Stimulated activated CD4-positive, alpha-beta T cell treated with anti-CD3 and anti-CD28 coated beads, Interleukin-2, amount 100 ng/mL, for 48 hours (primary cell): ENCODE measurements around the gene BRAF.
"Not testable (repeated sequence)": the region's sequence is repeated elsewhere in the genome, so short reads cannot be mapped to it uniquely, and the experiment has no call there.

Experiments used
- DNase-seq, 2 donors: peaks; one replicate each; pipeline ENCODE4 v3.0.0-alpha.2; 2020

Gene BRAF

DNA sequence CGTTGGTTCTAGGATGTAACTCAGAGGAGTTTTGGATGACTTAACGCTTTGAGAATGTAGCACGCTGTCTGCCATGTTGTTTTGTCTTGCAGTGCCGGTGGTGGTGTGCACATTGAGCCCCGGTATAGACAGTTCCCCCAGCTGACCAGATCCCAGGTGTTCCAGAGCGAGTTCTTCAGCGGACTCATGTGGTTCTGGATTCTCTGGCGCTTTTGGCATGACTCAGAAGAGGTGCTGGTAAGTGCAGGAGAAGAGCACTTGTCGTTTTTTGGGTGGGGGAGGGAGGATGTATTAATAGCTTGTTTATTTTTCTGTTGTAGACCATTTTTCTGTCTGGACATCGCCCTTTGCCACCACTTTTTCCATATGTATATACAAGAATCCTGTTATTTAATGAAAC lies 222.0 kb downstream of the BRAF start:
- no peak for DNase-seq

DNA sequence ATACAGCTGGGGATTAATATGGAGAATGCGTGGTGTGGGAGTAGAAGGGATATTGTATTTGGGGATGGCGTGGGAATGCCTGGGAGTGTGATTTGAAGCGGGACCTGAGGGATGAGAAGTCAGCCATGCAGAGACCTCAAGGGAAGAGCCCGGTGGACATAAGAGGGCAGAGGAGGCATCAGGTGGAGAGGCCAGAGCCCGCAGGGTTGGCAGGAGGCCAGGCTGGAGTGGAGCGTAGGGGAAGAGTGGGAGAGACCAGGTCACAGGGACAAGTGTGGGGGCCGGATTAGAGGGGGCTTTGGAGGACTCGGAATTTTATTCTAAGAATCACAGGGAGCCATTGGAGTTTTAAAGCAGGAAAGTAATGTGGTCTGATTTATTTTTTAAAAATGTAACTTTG lies 226.3 kb downstream of the BRAF start:
- DNase-seq, result no peak

DNA sequence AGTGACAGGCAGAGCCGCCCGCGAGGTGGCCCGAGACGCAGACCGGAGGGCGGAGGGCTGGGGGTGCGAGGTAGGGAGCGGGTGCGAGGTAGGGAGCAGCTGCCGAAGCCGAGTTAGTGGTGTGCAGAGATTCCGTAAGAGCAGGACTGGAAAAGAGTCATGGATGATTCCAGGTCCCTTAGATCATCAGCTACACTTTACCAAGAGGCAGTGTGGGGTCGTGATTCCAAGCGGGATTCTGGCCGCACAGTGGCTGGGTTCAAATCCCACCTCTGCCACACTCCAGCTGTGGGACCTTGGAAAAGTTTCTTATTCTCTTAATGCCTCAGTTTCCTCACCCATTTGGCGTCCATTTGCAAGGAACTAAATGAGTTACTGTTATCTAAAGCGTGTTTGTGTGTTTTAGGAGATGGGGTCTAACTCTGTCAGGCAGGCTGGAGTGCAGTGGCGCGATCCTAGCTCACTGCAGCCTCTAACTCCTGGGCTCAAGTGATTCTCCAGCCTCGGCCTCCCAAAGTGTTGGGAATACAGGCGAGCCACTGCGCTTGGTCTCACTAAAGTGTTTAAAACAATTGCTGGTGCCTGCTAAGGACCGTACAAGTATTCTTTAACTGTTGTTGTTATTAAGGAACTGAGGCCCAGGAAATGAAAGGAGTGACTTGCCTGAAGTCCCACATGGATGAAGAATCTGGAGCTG lies 227.1 kb downstream of the BRAF start:
- no peak for DNase-seq

DNA sequence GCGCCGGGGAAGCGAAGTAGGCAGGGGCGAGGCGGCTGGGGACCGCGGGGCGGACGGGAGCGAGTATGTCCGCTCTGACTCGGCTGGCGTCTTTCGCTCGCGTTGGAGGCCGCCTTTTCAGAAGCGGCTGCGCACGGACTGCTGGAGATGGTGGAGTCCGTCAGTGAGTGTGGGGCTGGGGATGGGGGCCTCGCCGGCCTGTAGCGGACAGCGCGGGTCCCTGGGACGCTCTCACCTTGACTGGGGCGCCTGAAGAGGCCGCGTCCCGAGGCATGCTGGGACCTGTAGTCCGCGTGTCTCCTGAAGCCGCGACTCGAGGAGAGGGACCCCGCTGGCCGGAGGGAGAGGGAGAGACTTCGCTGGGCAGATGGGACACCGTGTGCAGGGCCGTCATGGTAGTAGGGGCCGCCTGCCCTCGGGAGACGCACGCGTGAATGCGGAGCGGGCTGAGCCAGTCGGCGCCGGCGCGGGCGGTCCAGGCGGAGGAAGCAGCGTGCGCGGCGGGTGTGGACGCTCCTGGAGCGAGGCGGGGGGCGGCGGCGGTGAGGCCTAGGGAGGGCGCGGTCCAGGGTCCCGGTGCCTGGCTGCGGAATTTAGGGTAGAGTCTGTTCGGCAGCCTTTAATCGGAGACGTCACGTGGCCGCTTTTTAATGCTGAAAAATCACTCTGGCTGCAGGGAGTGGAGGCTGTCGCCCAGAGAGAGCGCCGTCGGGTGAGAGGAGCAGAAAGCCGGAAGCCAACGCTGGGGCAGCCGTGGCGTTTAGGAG lies 227.9 kb downstream of the BRAF start, which contains the start of gene NDUFB2:
TSS of gene NDUFB2 (plus strand) at position 29 of the 767 bp plus-strand sequence. CDS start at position 66, 37 bp downstream.
- DNase-seq, result peak; percentile 54 to 60

- DNase-seq, result peak; percentile 92 to 93
These were observed 228.6 kb downstream of the BRAF start for GRCh38 chr7:140696024-140696679.

DNA sequence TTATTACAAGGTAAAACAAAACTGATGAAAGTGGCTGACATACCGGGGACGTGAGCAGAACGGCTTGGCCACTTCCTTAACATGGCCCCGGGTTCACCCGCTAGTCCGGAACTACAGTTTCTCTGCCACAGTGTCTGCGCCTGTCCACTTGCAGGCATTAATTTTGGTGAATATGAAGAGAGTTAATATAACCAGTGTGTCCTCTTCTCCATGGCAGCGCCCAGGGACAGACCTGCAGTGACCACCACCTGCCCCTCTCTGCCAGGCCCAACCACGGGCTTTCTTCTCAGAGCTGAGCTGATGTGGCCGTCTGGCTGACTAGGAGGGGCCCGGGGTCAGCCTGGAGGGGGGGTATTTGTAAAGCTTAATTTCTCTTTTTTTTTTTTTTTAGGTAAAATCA lies 229.3 kb downstream of the BRAF start:
- DNase-seq, result no peak

GRCh38 chr7:140694592-140694991 lies 230.1 kb downstream of the BRAF start:
- no peak for DNase-seq

GRCh38 chr7:140693849-140694248 lies 230.9 kb downstream of the BRAF start:
- not testable (repeated sequence) for DNase-seq

DNA sequence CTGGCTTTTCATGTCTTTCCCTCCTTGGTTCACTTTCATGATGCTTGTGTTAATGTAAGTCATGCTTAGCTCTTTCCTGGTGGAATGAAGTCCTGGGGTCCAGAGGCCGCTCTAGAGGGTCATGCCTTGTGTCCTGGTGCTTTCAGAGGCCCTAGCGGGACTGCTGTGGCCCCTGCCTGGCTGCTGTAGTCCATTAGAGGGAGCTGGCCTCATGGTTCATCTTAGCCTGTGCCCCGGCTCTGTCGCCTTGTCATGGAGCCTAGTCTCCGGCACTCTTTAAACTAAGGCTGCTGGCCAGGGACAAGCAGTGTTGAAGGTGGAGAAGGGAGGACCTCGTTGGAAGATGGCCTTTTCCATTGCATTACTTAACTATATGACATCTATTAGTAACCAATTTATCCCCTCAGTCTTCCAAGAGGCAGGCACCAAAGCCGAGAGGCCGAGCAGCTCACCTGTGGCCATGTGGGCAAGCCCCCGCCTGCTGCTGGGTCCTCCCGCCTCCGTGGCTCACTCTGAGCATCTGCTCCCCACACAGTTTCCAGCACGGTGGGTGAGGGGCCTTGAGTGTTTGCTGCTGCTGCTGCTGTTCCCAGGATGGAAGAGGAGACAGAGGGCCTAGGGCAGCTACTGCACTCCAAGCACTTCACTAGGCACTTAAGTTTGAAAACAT lies 233.2 kb downstream of the BRAF start:
- no peak for DNase-seq

- DNase-seq, result no peak
These were observed 235.3 kb downstream of the BRAF start for GRCh38 chr7:140689199-140690152.

DNA sequence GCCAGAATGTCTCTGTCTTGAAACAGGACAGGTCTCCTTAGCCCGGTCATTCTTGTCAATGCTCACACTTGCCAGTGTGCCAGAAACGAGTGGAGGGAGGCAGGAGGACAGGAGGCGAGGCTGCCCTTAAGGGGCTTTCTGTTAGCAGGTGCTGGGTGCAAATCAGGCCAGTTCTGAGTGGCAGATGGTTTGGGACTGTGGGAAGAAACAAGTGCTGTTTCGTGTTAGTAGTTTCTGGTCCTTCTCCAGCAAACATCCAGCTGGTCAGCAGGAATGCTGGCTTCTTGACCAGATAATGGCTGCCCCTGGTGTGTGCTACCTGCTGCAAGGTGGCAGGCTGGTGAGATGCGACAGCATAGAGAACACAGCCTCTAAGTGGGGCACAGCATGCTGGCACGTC lies 236.4 kb downstream of the BRAF start:
- DNase-seq, result no peak

DNA sequence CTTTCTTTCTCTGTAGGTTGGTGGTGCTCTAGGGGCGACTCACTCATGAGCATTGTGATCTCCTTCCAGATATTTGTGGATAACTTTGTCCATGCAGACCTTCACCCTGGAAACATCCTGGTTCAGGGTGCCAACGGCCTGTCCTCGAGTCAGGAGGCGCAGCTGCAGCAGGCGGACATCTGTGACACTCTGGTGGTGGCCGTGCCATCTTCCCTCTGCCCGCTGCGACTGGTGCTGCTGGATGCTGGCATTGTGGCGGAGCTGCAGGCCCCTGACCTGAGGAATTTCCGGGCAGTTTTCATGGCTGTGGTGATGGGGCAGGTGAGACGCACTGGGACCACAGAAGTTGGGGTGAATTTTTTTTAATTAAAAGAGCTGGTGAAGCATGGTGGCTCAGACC lies 237.8 kb downstream of the BRAF start:
- DNase-seq, result no peak

DNA sequence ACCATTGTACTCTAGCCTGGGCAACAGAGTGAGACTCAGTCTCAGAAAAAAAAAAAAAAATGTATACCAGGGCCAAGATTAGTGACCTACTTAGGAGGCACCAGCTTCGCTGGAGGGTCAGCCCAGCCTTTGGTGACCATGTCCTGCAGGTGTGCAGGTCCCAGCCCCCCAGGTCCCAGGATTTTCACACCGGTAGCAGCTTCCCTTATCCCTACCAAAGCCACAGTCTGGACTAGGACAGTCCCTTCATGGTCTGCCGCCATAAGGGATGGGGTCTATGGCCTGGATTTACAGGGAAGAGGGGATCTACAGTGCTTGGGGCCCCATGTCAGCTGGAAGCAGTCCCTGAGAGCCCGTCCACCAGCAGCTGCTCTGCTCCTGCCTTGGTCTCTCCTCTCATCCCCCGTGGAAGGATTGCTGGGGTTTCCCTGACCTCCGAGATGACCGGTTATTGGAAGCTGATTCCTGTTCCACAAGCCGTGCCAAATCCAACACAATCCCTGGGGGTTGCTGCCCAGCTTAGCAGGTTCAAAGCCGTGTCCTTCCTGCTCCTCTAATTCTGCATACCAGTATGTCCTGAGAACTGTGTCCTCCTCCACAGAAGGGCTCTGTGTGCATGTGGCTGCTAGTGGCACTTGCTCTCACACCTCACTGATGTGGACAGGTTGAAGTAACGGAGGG lies 239.2 kb downstream of the BRAF start:
- no peak for DNase-seq

DNA sequence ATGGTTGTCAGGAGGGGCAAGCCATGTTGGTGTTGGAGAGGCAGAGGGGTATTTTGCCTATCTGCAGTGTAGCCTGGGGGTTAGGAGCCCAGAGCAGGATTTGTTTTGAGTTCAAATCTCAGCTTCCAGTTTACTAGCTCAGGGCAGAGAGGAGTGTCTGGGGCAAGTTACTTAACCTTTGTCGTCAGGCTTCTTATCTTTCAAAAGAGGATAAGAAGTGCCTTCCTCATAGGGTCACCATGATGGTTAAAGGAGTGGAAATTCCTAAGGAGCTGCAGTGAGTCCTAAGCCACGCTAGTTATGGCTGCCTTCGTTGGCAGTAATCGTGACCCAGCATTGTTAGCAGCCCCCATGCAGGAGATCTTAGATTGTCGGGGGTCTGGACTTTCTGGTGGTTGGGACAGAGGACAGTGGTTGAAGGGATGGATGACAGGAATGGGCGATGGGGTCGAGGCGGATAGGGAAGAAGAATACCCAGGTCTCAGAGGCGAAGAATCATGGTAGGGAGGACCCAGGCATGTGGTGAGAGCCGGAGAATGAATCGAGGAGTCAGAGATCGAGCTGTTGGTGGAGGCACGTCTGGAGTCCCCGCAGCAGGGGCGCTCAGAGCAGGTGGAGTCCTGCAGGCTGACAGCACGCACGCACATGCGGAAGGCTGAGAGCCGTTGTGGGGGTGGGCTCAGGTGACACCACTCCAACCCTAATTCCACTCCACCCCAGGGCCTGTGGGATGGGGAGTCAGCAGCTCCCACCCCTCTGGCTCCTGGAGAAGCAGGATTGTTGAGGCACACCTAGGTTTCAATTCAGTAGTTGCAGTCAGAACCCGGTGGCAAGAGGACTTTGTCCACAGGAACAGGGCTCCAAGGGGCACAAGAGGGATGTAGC lies 240.4 kb downstream of the BRAF start:
- no peak for DNase-seq

GRCh38 chr7:140683657-140684056 lies 241.1 kb downstream of the BRAF start:
- DNase-seq, result no peak

DNA sequence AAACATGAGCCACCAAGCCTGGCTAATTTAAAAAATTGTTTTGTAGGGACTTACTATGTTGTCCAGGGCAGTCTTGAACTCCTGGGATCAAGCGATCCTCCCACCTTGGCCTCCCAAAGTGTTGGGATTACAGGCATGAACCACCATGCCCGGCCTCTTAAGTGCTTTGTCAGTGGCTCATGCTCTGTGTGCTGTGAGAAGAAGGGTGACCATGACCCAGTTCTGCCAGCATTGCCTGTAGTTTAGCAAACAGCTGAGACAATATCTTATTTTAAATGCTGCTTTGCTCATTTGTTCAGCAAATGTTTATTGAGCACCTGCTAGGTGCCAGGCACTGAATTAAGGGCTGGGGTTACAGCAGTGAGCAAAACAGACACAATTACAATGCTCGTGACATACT lies 243.0 kb downstream of the BRAF start:
- no peak for DNase-seq

GRCh38 chr7:140680886-140681285 lies 243.8 kb downstream of the BRAF start:
- no peak for DNase-seq

- no peak for DNase-seq
These were observed 245.5 kb downstream of the BRAF start for GRCh38 chr7:140679186-140679585.

- no peak for DNase-seq
These were observed 246.0 kb downstream of the BRAF start for GRCh38 chr7:140678816-140679130.

GRCh38 chr7:140678081-140678815 lies 246.5 kb downstream of the BRAF start:
- no peak for DNase-seq
